T-cell (primary cell): ENCODE measurements around the gene RFK. TPM values are rescaled to one million over a fixed set of nuclear protein-coding genes. Genes with fewer than 3 reads are reported as not detected.

Experiments used
- ATAC-seq, 4 experiments: fragments of 200-7000 bp in 3 of 4; fragments of 150-1000 bp in 1 of 4; cut with Tn5 transposase; replicated peaks in 1 of 4; 1 replicate in 3 of 4; 2 replicates in 1 of 4; pipeline ENCODE4 v1.10.0; 2021; ENCODE audit warnings: moderate library complexity in 3 of 4, mild to moderate bottlenecking in 2 of 4, moderate number of reproducible peaks in 1 of 4
- CTCF ChIA-PET, 2 donors: fragments of 300-600 bp; sonication (Branson Sonifier 250); formaldehyde crosslinking; loops; one replicate each; lab custom pipeline; 2022; ENCODE audit warnings: antibody characterized with exemption in 2 of 2; lab: Charles Lee
- POLR2A ChIA-PET, 2 donors: fragments of 300-600 bp; sonication (Branson Sonifier 250); formaldehyde crosslinking; loops; one replicate each; lab custom pipeline; 2022; ENCODE audit warnings: antibody characterized with exemption in 2 of 2; lab: Charles Lee
- DNase-seq, 35 experiments: peaks; one replicate each; pipeline versions ENCODE4 v3.0.0 to v3.0.0-alpha.2; 2013 to 2023
- H3K27ac ChIP-seq: one replicate; pipeline ENCODE4 v1.5.1; 2013; ENCODE audit warnings: low read length
- H3K27me3 ChIP-seq, 2 experiments: replicated peaks in 1 of 2; 1 replicate in 1 of 2; 2 replicates in 1 of 2; pipeline versions ENCODE4 v1.6.1 to v1.7.0; 2013; ENCODE audit warnings: low read length in 1 of 2, mixed read lengths in 1 of 2; ENCODE audit not compliant: control insufficient read depth in 2 of 2, insufficient read depth in 2 of 2; ENCODE audit errors: extremely low read depth in 1 of 2
- H3K36me3 ChIP-seq, 2 donors: 1 replicate in 1 of 2; 2 replicates in 1 of 2; pipeline versions ENCODE4 v1.6.1 to v1.7.0; 2013; ENCODE audit warnings: low read length in 1 of 2; ENCODE audit not compliant: control insufficient read depth in 2 of 2, insufficient read depth in 1 of 2; ENCODE audit errors: extremely low read depth in 1 of 2
- H3K4me1 ChIP-seq, 2 experiments: 1 replicate in 1 of 2; 2 replicates in 1 of 2; pipeline versions ENCODE4 v1.6.1 to v1.7.0; 2013; ENCODE audit warnings: low read length in 2 of 2, mixed read lengths in 1 of 2; ENCODE audit not compliant: insufficient read depth in 2 of 2, control insufficient read depth in 1 of 2; ENCODE audit errors: extremely low read depth in 1 of 2
- H3K4me3 ChIP-seq, 2 donors: 1 replicate in 1 of 2; 2 replicates in 1 of 2; pipeline versions ENCODE4 v1.5.1 to v1.7.0; 2013; ENCODE audit warnings: mild to moderate bottlenecking in 2 of 2, low read length in 1 of 2, moderate library complexity in 1 of 2; ENCODE audit not compliant: control insufficient read depth in 1 of 2; ENCODE audit errors: extremely low read depth in 1 of 2
- H3K9me3 ChIP-seq: 2 replicates; pipeline ENCODE4 v1.7.0; 2013
- H3K27ac Mint-ChIP-seq, 2 donors: one replicate each; pipeline ENCODE4 v1.8.0; 2020 to 2021; ENCODE audit warnings: mild to moderate bottlenecking in 2 of 2, mixed read lengths in 2 of 2
- H3K27me3 Mint-ChIP-seq, 2 donors: one replicate each; pipeline ENCODE4 v1.8.0; 2021 to 2022; ENCODE audit warnings: mixed read lengths in 2 of 2
- H3K36me3 Mint-ChIP-seq: one replicate; pipeline ENCODE4 v1.8.0; 2021; ENCODE audit warnings: mixed read lengths
- H3K4me1 Mint-ChIP-seq, 3 donors: one replicate each; pipeline ENCODE4 v1.8.0; 2020 to 2022; ENCODE audit warnings: mixed read lengths in 3 of 3, mild to moderate bottlenecking in 1 of 3
- H3K4me3 Mint-ChIP-seq, 3 donors: one replicate each; pipeline ENCODE4 v1.8.0; 2020 to 2022; ENCODE audit warnings: mild to moderate bottlenecking in 3 of 3, mixed read lengths in 3 of 3, moderate library complexity in 3 of 3
- H3K9me3 Mint-ChIP-seq, 3 donors: one replicate each; pipeline ENCODE4 v1.8.0; 2020 to 2022; ENCODE audit warnings: mixed read lengths in 3 of 3
- WGBS: methylation state at CpG from one replicate; pipeline ENCODE4 v1.1.5; 2013; ENCODE audit warnings: missing lambda C conversion rate; ENCODE audit not compliant: insufficient coverage; 5-methylcytosine and 5-hydroxymethylcytosine counted together
- total RNA-seq, 35 experiments: library from RNA in 6 of 35; stranded (reverse) in 6 of 35; fragments of 120-200 nt in 1 of 35; gene quantifications; one replicate each; pipeline versions ENCODE4 v1.2.1 to v1.2.4 and lab custom pipeline; 2013 to 2026

The RFK gene
- total RNA-seq, 5 donors from 2014 or later (not counting 1 experiment from before 2014, with no cell fraction given), result 8.9 to 13.5 (median 11.0) TPM

DNA sequence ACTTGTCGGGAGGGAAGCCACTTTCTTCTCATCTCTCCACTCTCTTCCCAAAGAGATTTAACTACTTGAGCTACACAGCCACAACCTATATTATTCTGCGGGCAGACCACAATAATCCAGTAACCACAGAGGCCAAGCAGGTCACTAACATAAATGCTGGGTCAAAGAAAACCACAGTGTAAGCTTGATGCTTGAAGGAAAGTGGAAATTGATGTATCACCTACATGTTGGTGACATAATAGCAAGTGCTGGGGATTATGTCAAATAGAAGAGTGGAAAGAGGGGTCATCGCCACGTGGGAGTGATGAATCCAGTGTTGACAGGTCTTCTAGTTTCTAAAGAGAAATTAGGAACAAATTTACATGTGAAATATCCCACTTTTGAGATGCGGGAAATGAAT, 40.9 kb downstream of the RFK start:
- DNase-seq (no peak), ATAC-seq (no peak)
- H3K4me1 Mint-ChIP-seq, result no peaks in the 10 kb centered on the region
- 69% methylated on average over 4 of the region's 5 CpGs for WGBS
- Histone ChIP-seq H3K4me1 (no peaks in the 10 kb centered on the region), H3K4me3 (no peak overlapping the region), H3K9me3 (no peaks in the 10 kb centered on the region), H3K27me3 (no peaks in the 10 kb centered on the region), H3K27ac (no peak overlapping the region), H3K36me3 (no peaks in the 10 kb centered on the region)
- H3K4me3 Mint-ChIP-seq, result no peak overlapping the region
- POLR2A ChIA-PET, result no interaction called here
- no peaks in the 10 kb centered on the region for H3K9me3 Mint-ChIP-seq
- peaks cover 0 to 4% of the 10 kb centered on the region in 2 donors for H3K27me3 Mint-ChIP-seq
- H3K36me3 Mint-ChIP-seq, result no peaks in the 10 kb centered on the region
- CTCF ChIA-PET, result no interaction called here
- no peak overlapping the region for H3K27ac Mint-ChIP-seq

DNA sequence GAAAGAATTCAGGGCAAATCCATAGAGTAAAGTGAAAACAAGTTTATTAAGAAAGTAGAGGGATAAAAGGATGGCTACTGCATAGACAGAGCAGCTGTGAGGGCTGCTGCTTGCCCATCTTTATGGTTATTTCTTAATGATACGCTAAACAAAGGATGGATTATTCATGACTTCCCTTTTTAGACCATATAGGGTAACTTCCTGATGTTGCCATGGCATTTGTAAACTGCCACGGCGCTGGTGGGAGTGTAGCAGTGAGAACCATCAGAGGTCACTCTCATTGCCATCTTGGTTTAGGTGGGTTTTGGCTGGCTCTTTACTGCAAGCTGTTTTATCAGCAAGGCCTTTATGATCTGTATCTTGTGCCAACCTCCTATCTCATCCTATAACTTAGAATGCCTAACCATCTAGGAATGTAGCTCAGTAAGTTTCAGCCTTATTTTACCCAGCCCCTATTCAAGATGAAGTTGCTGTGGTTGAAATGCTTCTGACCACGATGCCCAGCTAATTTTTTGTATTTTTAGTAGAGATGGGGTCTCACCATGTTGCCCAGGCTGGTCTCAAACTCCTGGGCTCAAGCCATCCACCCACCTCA, 42.1 kb downstream of the RFK start:
- H3K27me3 Mint-ChIP-seq, result peaks cover 0 to 4% of the 10 kb centered on the region in 2 donors
- POLR2A ChIA-PET, result interaction anchor here in 1 of 2 donors (0.6 kb wide), 1 partner anchor 470 kb away, joined by 4 read pairs; no protein-coding TSS in a partner anchor
- CTCF ChIA-PET, result no interaction called here
- no peaks in the 10 kb centered on the region for H3K36me3 Mint-ChIP-seq
- Histone ChIP-seq H3K27me3 (no peaks in the 10 kb centered on the region), H3K9me3 (no peaks in the 10 kb centered on the region), H3K36me3 (no peaks in the 10 kb centered on the region), H3K27ac (no peak overlapping the region), H3K4me3 (no peak overlapping the region), H3K4me1 (no peaks in the 10 kb centered on the region)
- DNase-seq (no peak), ATAC-seq (no peak)
- no peaks in the 10 kb centered on the region for H3K4me1 Mint-ChIP-seq
- H3K27ac Mint-ChIP-seq, result no peak overlapping the region
- WGBS, result 80% methylated on average over 1 of the region's 4 CpGs
- H3K4me3 Mint-ChIP-seq, result no peak overlapping the region
- H3K9me3 Mint-ChIP-seq, result no peaks in the 10 kb centered on the region

DNA sequence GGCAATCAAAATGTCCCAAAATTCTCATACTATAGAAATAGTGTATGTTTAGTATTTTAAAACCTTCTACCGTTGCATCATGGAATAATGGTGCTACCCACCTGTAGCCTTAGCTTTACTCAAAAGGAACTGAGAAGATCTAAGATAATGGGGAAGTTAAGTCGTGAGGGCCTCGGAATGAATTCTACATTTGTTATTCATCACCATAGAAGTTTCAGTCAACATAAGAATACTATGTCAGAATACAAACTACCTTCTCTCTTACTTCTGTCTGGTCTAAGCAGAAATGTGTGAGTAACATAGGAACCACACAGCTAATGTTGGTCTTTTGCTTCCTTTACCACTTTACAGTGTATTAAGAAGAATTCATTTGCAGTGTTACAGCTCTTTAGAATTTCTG, 43.2 kb downstream of the RFK start:
- Histone ChIP-seq H3K4me3 (no peak overlapping the region), H3K27me3 (no peaks in the 10 kb centered on the region), H3K9me3 (no peaks in the 10 kb centered on the region), H3K36me3 (no peaks in the 10 kb centered on the region), H3K4me1 (no peaks in the 10 kb centered on the region), H3K27ac (no peak overlapping the region)
- ChIA-PET CTCF (no interaction called here), POLR2A (no interaction called here)
- Mint-ChIP-seq H3K4me1 (no peaks in the 10 kb centered on the region), H3K36me3 (no peaks in the 10 kb centered on the region), H3K27ac (no peak overlapping the region), H3K4me3 (no peak overlapping the region), H3K9me3 (no peaks in the 10 kb centered on the region), H3K27me3 (peaks cover 0 to 4% of the 10 kb centered on the region in 2 donors)
- DNase-seq, result no peak
- ATAC-seq, result no peak
- no CpG with 5 or more reads among the region's 3 CpGs for whole genome bisulfite sequencing

DNA sequence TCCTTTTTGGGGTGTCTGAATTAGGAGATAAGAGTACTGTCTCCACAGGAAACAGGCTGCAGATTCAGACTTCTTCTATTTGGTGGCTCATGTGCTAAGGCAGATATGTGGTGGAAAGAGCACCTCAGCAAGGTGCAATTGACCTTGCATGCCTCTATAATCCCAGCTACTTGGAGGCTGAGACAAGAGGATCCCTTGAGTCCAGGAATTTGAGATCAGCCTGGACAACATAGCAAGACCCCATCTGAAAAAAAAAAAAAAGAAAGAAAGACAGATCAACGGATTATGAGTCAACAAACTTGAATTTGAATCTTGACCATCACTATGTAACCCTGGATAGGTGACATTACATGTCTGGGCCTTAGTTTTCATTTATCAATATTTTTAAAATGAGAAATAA, 44.4 kb downstream of the RFK start:
- Mint-ChIP-seq H3K4me1 (no peaks in the 10 kb centered on the region), H3K27me3 (peaks cover 0 to 4% of the 10 kb centered on the region in 2 donors), H3K4me3 (no peak overlapping the region), H3K36me3 (no peaks in the 10 kb centered on the region), H3K9me3 (no peaks in the 10 kb centered on the region), H3K27ac (no peak overlapping the region)
- ChIA-PET CTCF (interaction anchor here (0.5 to 0.8 kb wide), 3 partner anchors 87 to 1147 kb away, joined by 3 to 16 read pairs (median 3); no protein-coding TSS in a partner anchor), POLR2A (interaction anchor here in 1 of 2 donors (0.5 kb wide), 1 partner anchor 20 kb away, joined by 3 read pairs; no protein-coding TSS in a partner anchor)
- ATAC-seq (no peak), DNase-seq (no peak)
- H3K27ac ChIP-seq, result no peak overlapping the region
- H3K4me1 ChIP-seq, result no peaks in the 10 kb centered on the region
- no peak overlapping the region for H3K4me3 ChIP-seq
- H3K27me3 ChIP-seq, result no peaks in the 10 kb centered on the region
- no CpG with 5 or more reads among the region's 1 CpG for WGBS
- H3K9me3 ChIP-seq, result no peaks in the 10 kb centered on the region
- no peaks in the 10 kb centered on the region for H3K36me3 ChIP-seq

DNA sequence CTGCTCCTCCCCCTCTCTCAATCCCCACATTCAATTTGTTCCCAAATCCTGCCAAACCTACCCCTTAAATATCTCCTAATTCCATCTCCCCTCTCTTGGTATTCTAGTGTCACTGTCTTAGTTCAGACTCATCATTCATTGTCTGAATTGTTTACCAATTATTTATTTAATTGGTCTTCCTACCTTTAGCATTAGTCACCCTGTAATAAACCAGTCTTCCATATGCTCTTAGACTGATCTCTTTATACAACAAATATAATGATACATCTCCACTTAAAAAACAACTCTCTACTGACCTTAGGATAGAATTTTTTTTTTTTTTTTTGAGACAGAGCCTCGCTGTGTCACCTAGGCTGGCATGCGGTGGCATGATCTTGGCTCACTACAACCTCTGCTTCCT, 51.4 kb downstream of the RFK start:
- CTCF ChIA-PET, result no interaction called here
- H3K27ac Mint-ChIP-seq, result no peak overlapping the region
- H3K4me1 Mint-ChIP-seq, result no peaks in the 10 kb centered on the region
- no peak for ATAC-seq
- H3K27me3 Mint-ChIP-seq, result peaks cover 16 to 21% of the 10 kb centered on the region in 2 donors
- WGBS, result no CpG with 5 or more reads among the region's 2 CpGs
- H3K9me3 ChIP-seq, result no peaks in the 10 kb centered on the region
- DNase-seq, result no peak
- peaks cover 0 to 11% of the 10 kb centered on the region in 2 experiments for H3K27me3 ChIP-seq
- POLR2A ChIA-PET, result no interaction called here
- no peak overlapping the region for H3K4me3 Mint-ChIP-seq
- no peaks in the 10 kb centered on the region for H3K4me1 ChIP-seq
- H3K9me3 Mint-ChIP-seq, result peaks cover 0 to 7% (median 3%) of the 10 kb centered on the region in 3 donors
- H3K36me3 ChIP-seq, result no peaks in the 10 kb centered on the region
- no peak overlapping the region for H3K4me3 ChIP-seq
- no peak overlapping the region for H3K27ac ChIP-seq
- no peaks in the 10 kb centered on the region for H3K36me3 Mint-ChIP-seq

DNA sequence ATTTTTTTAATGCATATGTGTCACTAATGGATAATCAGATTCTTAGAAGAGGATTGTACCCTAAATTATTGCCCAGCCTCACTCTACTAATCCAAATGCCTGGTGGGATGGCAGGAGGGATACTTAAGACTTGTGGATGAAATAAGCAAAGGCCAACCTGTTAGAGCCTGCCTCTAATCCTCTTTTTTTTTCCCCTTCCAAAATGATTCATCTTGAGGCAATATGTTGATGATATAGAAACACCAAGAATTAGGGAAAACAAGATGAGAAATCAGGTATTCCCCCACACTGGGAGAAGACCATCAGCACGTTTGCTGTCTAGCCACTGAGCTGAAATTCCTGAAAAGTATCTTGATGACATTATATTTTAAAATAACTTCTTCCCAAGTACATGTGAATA, 52.0 kb downstream of the RFK start:
- H3K9me3 ChIP-seq, result no peaks in the 10 kb centered on the region
- H3K36me3 Mint-ChIP-seq, result no peaks in the 10 kb centered on the region
- H3K4me3 ChIP-seq, result no peak overlapping the region
- H3K27ac ChIP-seq, result no peak overlapping the region
- WGBS, result no CpG with 5 or more reads among the region's 1 CpG
- DNase-seq (no peak), ATAC-seq (no peak)
- no peak overlapping the region for H3K4me3 Mint-ChIP-seq
- ChIA-PET POLR2A (no interaction called here), CTCF (no interaction called here)
- H3K9me3 Mint-ChIP-seq, result peaks cover 0 to 7% (median 3%) of the 10 kb centered on the region in 3 donors
- no peak overlapping the region for H3K27ac Mint-ChIP-seq
- H3K27me3 Mint-ChIP-seq, result peaks cover 16 to 21% of the 10 kb centered on the region in 2 donors
- H3K4me1 ChIP-seq, result no peaks in the 10 kb centered on the region
- H3K4me1 Mint-ChIP-seq, result no peaks in the 10 kb centered on the region
- no peaks in the 10 kb centered on the region for H3K36me3 ChIP-seq
- peaks cover 0 to 11% of the 10 kb centered on the region in 2 experiments for H3K27me3 ChIP-seq
